ENCODE measurements around the gene HTR2B.

The HTR2B gene

GRCh38 chr2:231124838-231125568, at the start of gene HTR2B:
Gene HTR2B, minus strand, starts transcription at chr2:231125042. Its CDS starts 1,278 bp downstream, at chr2:231123764.
- H3K27ac ChIP-seq (ENCODE audit: low read length), result no peak within 1 kb of the TSS
- DNase-seq (ENCODE audit: low read depth, low spot score), result no peak
- no peak within 1 kb of the TSS for H3K4me3 ChIP-seq (ENCODE audit: low read length)

GRCh38 chr2:231174211-231174651, 49.4 kb upstream of the HTR2B start:
- Histone ChIP-seq H3K27ac (ENCODE audit: low read length) (no peak overlapping the region), H3K36me3 (ENCODE audit: control insufficient read depth, insufficient read depth, low read length) (no peaks in the 10 kb centered on the region; the same call in 1 of the 2 replicates), H3K4me1 (ENCODE audit: control insufficient read depth, insufficient read depth, low read length) (no peaks in the 10 kb centered on the region), H3K27me3 (ENCODE audit: control insufficient read depth, insufficient read depth, low read length) (no peaks in the 10 kb centered on the region), H3K4me3 (ENCODE audit: low read length) (no peak overlapping the region), H3K9me3 (ENCODE audit: control insufficient read depth, insufficient read depth, low read length) (no peaks in the 10 kb centered on the region)
- no CpG with 5 or more reads among the region's 2 CpGs for WGBS (ENCODE audit: insufficient coverage, insufficient read length)
- no peak for DNase-seq (ENCODE audit: low read depth, low spot score)

More at GRCh38 chr2:231124838-231125568, at the start of gene HTR2B:
- WGBS (ENCODE audit: insufficient coverage, insufficient read length), result no CpG with 5 or more reads among the region's 5 CpGs
- Histone ChIP-seq H3K4me1 (ENCODE audit: control insufficient read depth, insufficient read depth, low read length) (peaks cover 3% of the 10 kb centered on the region; the same call in 1 of the 2 replicates), H3K9me3 (ENCODE audit: control insufficient read depth, insufficient read depth, low read length) (no peaks in the 10 kb centered on the region), H3K27me3 (ENCODE audit: control insufficient read depth, insufficient read depth, low read length) (no peaks in the 10 kb centered on the region), H3K36me3 (ENCODE audit: control insufficient read depth, insufficient read depth, low read length) (no peaks in the 10 kb centered on the region)

DNA sequence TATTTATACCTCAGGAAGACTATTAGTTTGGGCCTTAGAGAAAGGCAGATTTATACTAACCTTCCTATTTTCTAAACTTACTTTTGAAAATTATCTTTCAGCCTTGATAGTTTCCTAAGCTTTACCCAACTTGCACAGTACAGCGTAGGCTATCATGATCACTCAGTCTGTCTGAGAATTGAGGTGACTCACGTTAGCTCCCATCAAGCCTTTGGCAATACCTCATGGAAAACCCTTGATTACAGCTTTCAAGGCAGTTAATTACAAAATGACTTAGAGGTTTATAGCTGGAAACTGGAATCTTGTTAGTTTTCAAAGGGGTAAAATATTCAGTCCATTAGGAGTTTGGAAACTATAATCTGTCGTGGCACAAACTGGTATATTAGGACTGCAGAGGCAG, 47.2 kb upstream of the HTR2B start:
- DNase-seq (ENCODE audit: low read depth, low spot score), result no peak
- Histone ChIP-seq H3K36me3 (ENCODE audit: control insufficient read depth, insufficient read depth, low read length) (no peaks in the 10 kb centered on the region; the same call in 1 of the 2 replicates), H3K4me1 (ENCODE audit: control insufficient read depth, insufficient read depth, low read length) (no peaks in the 10 kb centered on the region), H3K27ac (ENCODE audit: low read length) (no peak overlapping the region), H3K4me3 (ENCODE audit: low read length) (no peak overlapping the region), H3K27me3 (ENCODE audit: control insufficient read depth, insufficient read depth, low read length) (no peaks in the 10 kb centered on the region), H3K9me3 (ENCODE audit: control insufficient read depth, insufficient read depth, low read length) (no peaks in the 10 kb centered on the region)
- WGBS (ENCODE audit: insufficient coverage, insufficient read length), result no CpG with 5 or more reads among the region's 3 CpGs

- Histone ChIP-seq H3K4me3 (ENCODE audit: low read length) (no peak overlapping the region), H3K9me3 (ENCODE audit: control insufficient read depth, insufficient read depth, low read length) (no peaks in the 10 kb centered on the region), H3K27me3 (ENCODE audit: control insufficient read depth, insufficient read depth, low read length) (no peaks in the 10 kb centered on the region), H3K27ac (ENCODE audit: low read length) (no peak overlapping the region), H3K36me3 (ENCODE audit: control insufficient read depth, insufficient read depth, low read length) (no peaks in the 10 kb centered on the region; the same call in 1 of the 2 replicates), H3K4me1 (ENCODE audit: control insufficient read depth, insufficient read depth, low read length) (no peaks in the 10 kb centered on the region)
- no peak for DNase-seq (ENCODE audit: low read depth, low spot score)
- no CpG with 5 or more reads among the region's 1 CpG for WGBS (ENCODE audit: insufficient coverage, insufficient read length)
Measured at GRCh38 chr2:231170055-231170454, 45.2 kb upstream of the HTR2B start.

GRCh38 chr2:231169488-231169887, 44.6 kb upstream of the HTR2B start:
- H3K9me3 ChIP-seq (ENCODE audit: control insufficient read depth, insufficient read depth, low read length), result no peaks in the 10 kb centered on the region
- H3K27me3 ChIP-seq (ENCODE audit: control insufficient read depth, insufficient read depth, low read length), result no peaks in the 10 kb centered on the region
- DNase-seq (ENCODE audit: low read depth, low spot score), result no peak
- no peaks in the 10 kb centered on the region for H3K4me1 ChIP-seq (ENCODE audit: control insufficient read depth, insufficient read depth, low read length)
- H3K4me3 ChIP-seq (ENCODE audit: low read length), result no peak overlapping the region
- 100% methylated on average over 1 of the region's 3 CpGs for WGBS (ENCODE audit: insufficient coverage, insufficient read length)
- no peak overlapping the region for H3K27ac ChIP-seq (ENCODE audit: low read length)
- no peaks in the 10 kb centered on the region; the same call in 1 of the 2 replicates for H3K36me3 ChIP-seq (ENCODE audit: control insufficient read depth, insufficient read depth, low read length)

DNA sequence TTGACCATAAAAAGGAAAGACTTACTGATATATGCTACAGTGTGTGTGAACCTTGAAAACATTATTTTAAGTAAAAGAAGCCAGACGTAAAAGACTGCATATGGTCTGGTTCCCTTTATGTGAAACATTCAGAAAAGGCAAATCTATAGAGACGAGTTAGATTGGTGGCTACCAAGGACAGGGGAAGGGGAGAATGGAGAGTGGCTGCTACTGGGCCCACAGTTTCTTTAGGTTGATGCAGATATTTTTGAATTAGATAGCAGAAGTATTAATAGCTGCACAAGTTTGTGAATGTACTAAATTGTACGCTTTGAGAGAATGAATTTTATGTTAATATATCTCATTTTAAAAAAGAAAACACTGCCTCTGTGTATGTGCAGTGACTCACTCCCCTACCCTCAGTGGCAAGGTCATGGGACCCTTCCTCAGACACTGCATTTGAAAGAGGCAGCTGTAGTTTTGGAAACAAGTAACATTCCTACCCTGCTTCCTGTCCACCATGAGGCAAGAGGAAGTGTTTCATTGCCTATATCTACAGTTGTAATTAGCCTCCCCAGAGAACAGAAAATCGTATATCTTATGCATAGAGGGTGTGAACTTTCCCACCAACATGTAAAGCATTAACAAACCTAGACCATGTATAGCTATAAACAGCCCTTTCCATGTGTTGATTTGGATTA, 43.8 kb upstream of the HTR2B start:
- Histone ChIP-seq H3K36me3 (ENCODE audit: control insufficient read depth, insufficient read depth, low read length) (no peaks in the 10 kb centered on the region; the same call in 1 of the 2 replicates), H3K27me3 (ENCODE audit: control insufficient read depth, insufficient read depth, low read length) (no peaks in the 10 kb centered on the region), H3K9me3 (ENCODE audit: control insufficient read depth, insufficient read depth, low read length) (no peaks in the 10 kb centered on the region), H3K27ac (ENCODE audit: low read length) (no peak overlapping the region), H3K4me1 (ENCODE audit: control insufficient read depth, insufficient read depth, low read length) (no peaks in the 10 kb centered on the region), H3K4me3 (ENCODE audit: low read length) (no peak overlapping the region)
- WGBS (ENCODE audit: insufficient coverage, insufficient read length), result no CpG with 5 or more reads among the region's 4 CpGs
- no peak for DNase-seq (ENCODE audit: low read depth, low spot score)

GRCh38 chr2:231167745-231168459, 43.1 kb upstream of the HTR2B start:
- no peaks in the 10 kb centered on the region for H3K27me3 ChIP-seq (ENCODE audit: control insufficient read depth, insufficient read depth, low read length)
- no CpG with 5 or more reads among the region's 6 CpGs for WGBS (ENCODE audit: insufficient coverage, insufficient read length)
- H3K36me3 ChIP-seq (ENCODE audit: control insufficient read depth, insufficient read depth, low read length), result no peaks in the 10 kb centered on the region; the same call in 1 of the 2 replicates
- no peak for DNase-seq (ENCODE audit: low read depth, low spot score)
- H3K4me3 ChIP-seq (ENCODE audit: low read length), result no peak overlapping the region
- no peak overlapping the region for H3K27ac ChIP-seq (ENCODE audit: low read length)
- H3K9me3 ChIP-seq (ENCODE audit: control insufficient read depth, insufficient read depth, low read length), result no peaks in the 10 kb centered on the region
- H3K4me1 ChIP-seq (ENCODE audit: control insufficient read depth, insufficient read depth, low read length), result peaks cover 1% of the 10 kb centered on the region; the same call in 1 of the 2 replicates

- WGBS (ENCODE audit: insufficient coverage, insufficient read length), result 100% methylated on average over 1 of the region's 4 CpGs
- no peaks in the 10 kb centered on the region for H3K27me3 ChIP-seq (ENCODE audit: control insufficient read depth, insufficient read depth, low read length)
- no peaks in the 10 kb centered on the region; the same call in 1 of the 2 replicates for H3K36me3 ChIP-seq (ENCODE audit: control insufficient read depth, insufficient read depth, low read length)
- H3K4me1 ChIP-seq (ENCODE audit: control insufficient read depth, insufficient read depth, low read length), result peaks cover 1% of the 10 kb centered on the region; the same call in 1 of the 2 replicates
- no peak overlapping the region for H3K4me3 ChIP-seq (ENCODE audit: low read length)
- H3K9me3 ChIP-seq (ENCODE audit: control insufficient read depth, insufficient read depth, low read length), result no peaks in the 10 kb centered on the region
- DNase-seq (ENCODE audit: low read depth, low spot score), result no peak
- H3K27ac ChIP-seq (ENCODE audit: low read length), result no peak overlapping the region
Measured at GRCh38 chr2:231163414-231164095, 38.7 kb upstream of the HTR2B start.

- Histone ChIP-seq H3K27ac (ENCODE audit: low read length) (no peak overlapping the region), H3K36me3 (ENCODE audit: control insufficient read depth, insufficient read depth, low read length) (no peaks in the 10 kb centered on the region; the same call in 1 of the 2 replicates), H3K4me1 (ENCODE audit: control insufficient read depth, insufficient read depth, low read length) (peaks cover 1% of the 10 kb centered on the region; the same call in 1 of the 2 replicates), H3K9me3 (ENCODE audit: control insufficient read depth, insufficient read depth, low read length) (no peaks in the 10 kb centered on the region), H3K27me3 (ENCODE audit: control insufficient read depth, insufficient read depth, low read length) (no peaks in the 10 kb centered on the region), H3K4me3 (ENCODE audit: low read length) (no peak overlapping the region)
- no peak for DNase-seq (ENCODE audit: low read depth, low spot score)
- no CpG with 5 or more reads among the region's 3 CpGs for WGBS (ENCODE audit: insufficient coverage, insufficient read length)
Measured at GRCh38 chr2:231163011-231163410, 38.2 kb upstream of the HTR2B start.
